Measurements from ENCODE around the gene CAMK1D.

DNA sequence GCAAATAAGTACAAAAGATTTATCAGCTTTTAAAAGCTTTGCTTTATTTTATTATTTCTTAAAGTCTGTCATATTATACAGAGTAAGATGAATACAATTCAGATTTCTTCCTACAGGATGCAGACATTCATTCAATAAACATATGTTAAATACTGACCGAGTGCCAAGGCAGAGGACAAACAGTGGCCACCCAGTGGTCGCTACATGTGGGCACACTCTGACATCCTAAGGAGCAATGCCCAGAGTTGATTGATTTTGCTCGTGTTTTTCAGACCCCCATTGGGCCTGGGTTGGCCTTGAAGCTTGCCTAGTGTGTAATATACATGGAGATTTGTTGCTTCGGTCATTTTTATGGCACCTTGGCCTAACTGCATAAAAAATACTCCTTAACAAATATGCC lies 451.0 kb downstream of the CAMK1D start:
- TF ChIP-seq, protein P1, sequence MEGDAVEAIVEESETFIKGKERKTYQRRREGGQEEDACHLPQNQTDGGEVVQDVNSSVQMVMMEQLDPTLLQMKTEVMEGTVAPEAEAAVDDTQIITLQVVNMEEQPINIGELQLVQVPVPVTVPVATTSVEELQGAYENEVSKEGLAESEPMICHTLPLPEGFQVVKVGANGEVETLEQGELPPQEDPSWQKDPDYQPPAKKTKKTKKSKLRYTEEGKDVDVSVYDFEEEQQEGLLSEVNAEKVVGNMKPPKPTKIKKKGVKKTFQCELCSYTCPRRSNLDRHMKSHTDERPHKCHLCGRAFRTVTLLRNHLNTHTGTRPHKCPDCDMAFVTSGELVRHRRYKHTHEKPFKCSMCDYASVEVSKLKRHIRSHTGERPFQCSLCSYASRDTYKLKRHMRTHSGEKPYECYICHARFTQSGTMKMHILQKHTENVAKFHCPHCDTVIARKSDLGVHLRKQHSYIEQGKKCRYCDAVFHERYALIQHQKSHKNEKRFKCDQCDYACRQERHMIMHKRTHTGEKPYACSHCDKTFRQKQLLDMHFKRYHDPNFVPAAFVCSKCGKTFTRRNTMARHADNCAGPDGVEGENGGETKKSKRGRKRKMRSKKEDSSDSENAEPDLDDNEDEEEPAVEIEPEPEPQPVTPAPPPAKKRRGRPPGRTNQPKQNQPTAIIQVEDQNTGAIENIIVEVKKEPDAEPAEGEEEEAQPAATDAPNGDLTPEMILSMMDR (IDR thresholded peaks at IDR 0.05 in 4 of 5, conservative IDR thresholded peaks at IDR 0.05 in 1 of 5): peak in 1 of 5 experiments; percentile 29
- TF ChIP-seq POLR2A (IDR thresholded peaks at IDR 0.05): no peak

Measured in gastrocnemius medialis (tissue), 4 donors.